Measurements from ENCODE around the gene FKBP15.

GRCh38 chr9:113139953-113140352 is 81.1 kb downstream of the FKBP15 start:
- no peak for TF ChIP-seq EGR1 (IDR thresholded peaks at IDR 0.05; ENCODE audit: borderline replicate concordance, low read depth, low read length)
- no peak for TF ChIP-seq SIN3A (conservative IDR thresholded peaks at IDR 0.05 in 1 of 2, IDR thresholded peaks at IDR 0.05 in 1 of 2; ENCODE audit: low read depth in 1 of 2, low read length in 2 of 2)
- TF ChIP-seq, protein P1, sequence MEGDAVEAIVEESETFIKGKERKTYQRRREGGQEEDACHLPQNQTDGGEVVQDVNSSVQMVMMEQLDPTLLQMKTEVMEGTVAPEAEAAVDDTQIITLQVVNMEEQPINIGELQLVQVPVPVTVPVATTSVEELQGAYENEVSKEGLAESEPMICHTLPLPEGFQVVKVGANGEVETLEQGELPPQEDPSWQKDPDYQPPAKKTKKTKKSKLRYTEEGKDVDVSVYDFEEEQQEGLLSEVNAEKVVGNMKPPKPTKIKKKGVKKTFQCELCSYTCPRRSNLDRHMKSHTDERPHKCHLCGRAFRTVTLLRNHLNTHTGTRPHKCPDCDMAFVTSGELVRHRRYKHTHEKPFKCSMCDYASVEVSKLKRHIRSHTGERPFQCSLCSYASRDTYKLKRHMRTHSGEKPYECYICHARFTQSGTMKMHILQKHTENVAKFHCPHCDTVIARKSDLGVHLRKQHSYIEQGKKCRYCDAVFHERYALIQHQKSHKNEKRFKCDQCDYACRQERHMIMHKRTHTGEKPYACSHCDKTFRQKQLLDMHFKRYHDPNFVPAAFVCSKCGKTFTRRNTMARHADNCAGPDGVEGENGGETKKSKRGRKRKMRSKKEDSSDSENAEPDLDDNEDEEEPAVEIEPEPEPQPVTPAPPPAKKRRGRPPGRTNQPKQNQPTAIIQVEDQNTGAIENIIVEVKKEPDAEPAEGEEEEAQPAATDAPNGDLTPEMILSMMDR (IDR thresholded peaks at IDR 0.05; ENCODE audit: control extremely low read depth in 1 of 3, insufficient read depth in 1 of 3, low read depth in 1 of 3, low read length in 3 of 3): no peak
- no peak for TF ChIP-seq YY1 (IDR thresholded peaks at IDR 0.05; ENCODE audit: low read depth, low read length)
- no peak for TF ChIP-seq POLR2A (IDR thresholded peaks at IDR 0.05; ENCODE audit: control extremely low read depth in 1 of 2, low read depth in 2 of 2, low read length in 2 of 2)
- TF ChIP-seq JUN (IDR thresholded peaks at IDR 0.05; ENCODE audit: low read depth, low read length): no peak
- TF ChIP-seq FOSL1 (IDR thresholded peaks at IDR 0.05; ENCODE audit: insufficient read depth, low read depth, low read length): no peak
- TF ChIP-seq, protein P2, sequence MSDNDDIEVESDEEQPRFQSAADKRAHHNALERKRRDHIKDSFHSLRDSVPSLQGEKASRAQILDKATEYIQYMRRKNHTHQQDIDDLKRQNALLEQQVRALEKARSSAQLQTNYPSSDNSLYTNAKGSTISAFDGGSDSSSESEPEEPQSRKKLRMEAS (IDR thresholded peaks at IDR 0.05): no peak
- TF ChIP-seq MAFK (IDR thresholded peaks at IDR 0.05; ENCODE audit: low read depth, low read length): no peak
- TF ChIP-seq BRCA1 (IDR thresholded peaks at IDR 0.05; ENCODE audit: low read depth, low read length): no peak
- no peak for TF ChIP-seq POLR2AphosphoS5 (IDR thresholded peaks at IDR 0.05; ENCODE audit: low read depth, low read length)
- TF ChIP-seq RAD21 (IDR thresholded peaks at IDR 0.05 in 1 of 2, conservative IDR thresholded peaks at IDR 0.05 in 1 of 2; ENCODE audit: low read depth in 2 of 2, low read length in 2 of 2): no peak

Measured in H1 (cell line).